Non-pigmented ciliary epithelial cell (primary cell): ENCODE results near the gene PROZ.
"Not testable (repeated sequence)": the region's sequence is repeated elsewhere in the genome, so short reads cannot be mapped to it uniquely, and the experiment has no call there.

Experiments
- DNase-seq: peaks from one replicate; pipeline ENCODE4 v3.0.0-alpha.2; 2010; ENCODE audit warnings: low read depth

Gene PROZ

GRCh38 chr13:113157929-113158747 is at the start of gene PROZ:
TSS of gene PROZ (plus strand) at chr13:113158648. CDS start at chr13:113158661, 13 bp downstream.
- no peak for DNase-seq

GRCh38 chr13:113109151-113110047 is 49.0 kb upstream of the PROZ start:
- no peak for DNase-seq

GRCh38 chr13:113110048-113110851 is 48.2 kb upstream of the PROZ start:
- no peak for DNase-seq

- no peak for DNase-seq
Observed at GRCh38 chr13:113110852-113111315, 47.6 kb upstream of the PROZ start.

GRCh38 chr13:113111821-113112220 is 46.6 kb upstream of the PROZ start:
- not testable (repeated sequence) for DNase-seq

- DNase-seq = not testable (repeated sequence)
Observed at GRCh38 chr13:113112475-113112874, 46.0 kb upstream of the PROZ start.

GRCh38 chr13:113112893-113113845 is 45.3 kb upstream of the PROZ start:
- DNase-seq = no peak

- no peak for DNase-seq
Observed at GRCh38 chr13:113113846-113114271, 44.6 kb upstream of the PROZ start.

- no peak for DNase-seq
Observed at GRCh38 chr13:113114511-113115362, 43.7 kb upstream of the PROZ start.

GRCh38 chr13:113115363-113116205 is 42.9 kb upstream of the PROZ start:
- no peak for DNase-seq

GRCh38 chr13:113116206-113116800 is 42.1 kb upstream of the PROZ start:
- DNase-seq = no peak

GRCh38 chr13:113116871-113117271 is 41.6 kb upstream of the PROZ start:
- no peak for DNase-seq

- DNase-seq = no peak
Observed at GRCh38 chr13:113117335-113117872, 41.0 kb upstream of the PROZ start.

GRCh38 chr13:113117911-113118260 is 40.6 kb upstream of the PROZ start:
- no peak for DNase-seq

- DNase-seq = no peak
Observed at GRCh38 chr13:113118261-113119021, 40.0 kb upstream of the PROZ start.

GRCh38 chr13:113119166-113119821 is 39.2 kb upstream of the PROZ start:
- no peak for DNase-seq

GRCh38 chr13:113119822-113120189 is 38.6 kb upstream of the PROZ start:
- no peak for DNase-seq
